Gastroesophageal sphincter (tissue), 4 donors: ENCODE data around the gene SOX10. TPM values are rescaled to one million over a fixed set of nuclear protein-coding genes. Genes with fewer than 3 reads are reported as not detected.
A peak's percentile ranks its signal among the peaks of the same experiment; 100 is the strongest.

Experiments
- ATAC-seq: fragments of 150-250 bp; one replicate; pipeline ENCODE4 v1.9.1; 2016; ENCODE audit warnings: mild to moderate bottlenecking, moderate library complexity
- H3K27ac ChIP-seq, 4 donors: fragments of 200-600 bp; sonication (generic) in 3 of 4; 1 replicate in 3 of 4; 2 replicates in 1 of 4; pipeline ENCODE4 v1.5.1; 2016 to 2019
- H3K27me3 ChIP-seq: fragments of 200-600 bp; sonication (generic); one replicate; pipeline ENCODE4 v1.5.1; 2019
- H3K36me3 ChIP-seq, 2 donors: fragments of 200-600 bp; sonication (generic); one replicate each; pipeline ENCODE4 v1.5.1; 2019; ENCODE audit warnings: control low read depth in 1 of 2
- H3K4me1 ChIP-seq, 3 donors: fragments of 200-600 bp; sonication (generic); 1 replicate in 2 of 3; 2 replicates in 1 of 3; pipeline ENCODE4 v1.5.1; 2016 to 2019; ENCODE audit warnings: control low read depth in 2 of 3
- H3K4me3 ChIP-seq, 2 donors: fragments of 200-600 bp; sonication (generic); one replicate each; pipeline ENCODE4 v1.5.1; 2019; ENCODE audit warnings: mild to moderate bottlenecking in 1 of 2, moderate library complexity in 1 of 2
- H3K9me3 ChIP-seq, 3 donors: fragments of 200-600 bp; sonication (generic); one replicate each; pipeline ENCODE4 v1.5.1; 2017 to 2019; ENCODE audit warnings: control low read depth in 2 of 3
- CTCF ChIP-seq, 4 experiments: fragments of 200-600 bp in 2 of 4; fragments of 450-650 bp in 2 of 4; sonication (generic) in 1 of 4; IDR thresholded peaks; one replicate each; pipeline ENCODE4 v1.5.1; 2017 to 2019; ENCODE audit warnings: antibody characterized with exemption in 4 of 4, mild to moderate bottlenecking in 2 of 4, moderate library complexity in 2 of 4
- EP300 ChIP-seq: sonication (generic); formaldehyde crosslinking; IDR thresholded peaks from one replicate; pipeline ENCODE4 v1.6.1; 2017; ENCODE audit warnings: antibody characterized with exemption, mild to moderate bottlenecking
- POLR2A ChIP-seq, 2 donors: fragments of 450-650 bp; IDR thresholded peaks; one replicate each; pipeline ENCODE4 v1.6.1; 2017; ENCODE audit warnings: antibody characterized with exemption in 2 of 2, mild to moderate bottlenecking in 2 of 2, moderate library complexity in 1 of 2
- POLR2AphosphoS5 ChIP-seq: sonication (generic); formaldehyde crosslinking; IDR thresholded peaks from one replicate; pipeline ENCODE4 v1.6.1; 2017; ENCODE audit warnings: antibody characterized with exemption
- whole genome bisulfite sequencing, 2 donors: methylation state at CpG; one replicate each; pipeline ENCODE4 v1.1.5; 2018; ENCODE audit warnings: low coverage in 1 of 2; 5-methylcytosine and 5-hydroxymethylcytosine counted together
- total RNA-seq, 4 donors: library from RNA; depleted of rRNA; stranded (reverse); fragments of >200 nt; gene quantifications; one replicate each; pipeline ENCODE4 v1.1.0, GENCODE V29; 2016

SOX10 gene
- total RNA-seq, 4 donors from 2014 or later: 6.9 to 16.0 (median 9.2) TPM

GRCh38 chr22:37991731-37992442 is 7.5 kb upstream of the SOX10 start:
- Histone ChIP-seq H3K4me3 (no peak overlapping the region), H3K27me3 (no peaks in the 10 kb centered on the region), H3K36me3 (peaks cover 0 to 12% of the 10 kb centered on the region in 2 donors), H3K27ac (no peak overlapping the region), H3K9me3 (no peaks in the 10 kb centered on the region), H3K4me1 (peaks cover 0 to 8% (median 0%) of the 10 kb centered on the region in 3 donors)
- ATAC-seq: no peak
- TF ChIP-seq POLR2AphosphoS5 (no peak), EP300 (no peak), POLR2A (IDR thresholded peaks at IDR 0.05) (no peak), CTCF (IDR thresholded peaks at IDR 0.05) (no peak)
- 60 to 88% methylated on average over 1 to 3 of the region's 6 CpGs for WGBS, 2 donors

GRCh38 chr22:37990862-37991261 is 6.5 kb upstream of the SOX10 start:
- 86 to 90% methylated on average over 2 to 5 of the region's 7 CpGs for WGBS, 2 donors

GRCh38 chr22:37990301-37990700 is 5.9 kb upstream of the SOX10 start:
- TF ChIP-seq EP300: no peak
- no peak for TF ChIP-seq POLR2A (IDR thresholded peaks at IDR 0.05)
- no peak for TF ChIP-seq POLR2AphosphoS5
- TF ChIP-seq CTCF (IDR thresholded peaks at IDR 0.05): no peak
- H3K4me3 ChIP-seq: no peak overlapping the region
- H3K4me1 ChIP-seq: no peaks in the 10 kb centered on the region
- 40 to 81% methylated on average over 1 to 2 of the region's 5 CpGs for WGBS, 2 donors
- ATAC-seq: no peak
- no peaks in the 10 kb centered on the region for H3K9me3 ChIP-seq
- H3K27ac ChIP-seq: peak overlapping the region in 1 of 4 donors; percentile 34
- peaks cover 0 to 23% of the 10 kb centered on the region in 2 donors for H3K36me3 ChIP-seq
- no peaks in the 10 kb centered on the region for H3K27me3 ChIP-seq

More at GRCh38 chr22:37990862-37991261, 6.5 kb upstream of the SOX10 start:
- ATAC-seq: no peak
- Histone ChIP-seq H3K36me3 (peaks cover 0 to 22% of the 10 kb centered on the region in 2 donors), H3K4me1 (no peaks in the 10 kb centered on the region), H3K4me3 (no peak overlapping the region), H3K27me3 (no peaks in the 10 kb centered on the region), H3K27ac (no peak overlapping the region), H3K9me3 (no peaks in the 10 kb centered on the region)
- TF ChIP-seq EP300 (no peak), CTCF (IDR thresholded peaks at IDR 0.05) (no peak), POLR2AphosphoS5 (no peak), POLR2A (IDR thresholded peaks at IDR 0.05) (no peak)

GRCh38 chr22:37989146-37990045 is 5.0 kb upstream of the SOX10 start:
- no peak for TF ChIP-seq EP300
- TF ChIP-seq POLR2A (IDR thresholded peaks at IDR 0.05): no peak
- TF ChIP-seq POLR2AphosphoS5: no peak
- H3K27me3 ChIP-seq: no peaks in the 10 kb centered on the region
- ATAC-seq: no peak
- no peak overlapping the region for H3K4me3 ChIP-seq
- H3K27ac ChIP-seq: peak overlapping the region in 1 of 4 donors; percentile 34
- 88% methylated on average over 7 of the region's 14 CpGs; no CpG with 5 or more reads in 1 of the 2 donors for WGBS, 2 donors
- H3K9me3 ChIP-seq: no peaks in the 10 kb centered on the region
- no peaks in the 10 kb centered on the region for H3K4me1 ChIP-seq
- peaks cover 0 to 23% of the 10 kb centered on the region in 2 donors for H3K36me3 ChIP-seq

GRCh38 chr22:37986371-37986770 is 2.0 kb upstream of the SOX10 start:
- Histone ChIP-seq H3K27ac (peak overlapping the region in 3 of 4 donors; percentile 15 to 67 (median 57)), H3K36me3 (peaks cover 0 to 27% of the 10 kb centered on the region in 2 donors), H3K9me3 (no peaks in the 10 kb centered on the region), H3K4me1 (no peaks in the 10 kb centered on the region), H3K4me3 (peak overlapping the region in 1 of 2 donors; percentile 33), H3K27me3 (no peaks in the 10 kb centered on the region)
- no CpG with 5 or more reads among the region's 7 CpGs for WGBS, 2 donors
- ATAC-seq: no peak
- TF ChIP-seq EP300 (no peak), POLR2AphosphoS5 (no peak), POLR2A (IDR thresholded peaks at IDR 0.05) (no peak), CTCF (IDR thresholded peaks at IDR 0.05) (no peak)
